Measurements from ENCODE around the gene FAIM2. TPM values are rescaled to one million over a fixed set of nuclear protein-coding genes. Genes with fewer than 3 reads are reported as not detected.

FAIM2 gene
- total and polyA plus RNA-seq, 10 of the 15 experiments (the other 5 are each of a cell fraction or from before 2014, with no cell fraction given), result not detected

GRCh38 chr12:49873361-49873934 is 30.3 kb downstream of the FAIM2 start (continued):
- TF ChIP-seq, protein P1, sequence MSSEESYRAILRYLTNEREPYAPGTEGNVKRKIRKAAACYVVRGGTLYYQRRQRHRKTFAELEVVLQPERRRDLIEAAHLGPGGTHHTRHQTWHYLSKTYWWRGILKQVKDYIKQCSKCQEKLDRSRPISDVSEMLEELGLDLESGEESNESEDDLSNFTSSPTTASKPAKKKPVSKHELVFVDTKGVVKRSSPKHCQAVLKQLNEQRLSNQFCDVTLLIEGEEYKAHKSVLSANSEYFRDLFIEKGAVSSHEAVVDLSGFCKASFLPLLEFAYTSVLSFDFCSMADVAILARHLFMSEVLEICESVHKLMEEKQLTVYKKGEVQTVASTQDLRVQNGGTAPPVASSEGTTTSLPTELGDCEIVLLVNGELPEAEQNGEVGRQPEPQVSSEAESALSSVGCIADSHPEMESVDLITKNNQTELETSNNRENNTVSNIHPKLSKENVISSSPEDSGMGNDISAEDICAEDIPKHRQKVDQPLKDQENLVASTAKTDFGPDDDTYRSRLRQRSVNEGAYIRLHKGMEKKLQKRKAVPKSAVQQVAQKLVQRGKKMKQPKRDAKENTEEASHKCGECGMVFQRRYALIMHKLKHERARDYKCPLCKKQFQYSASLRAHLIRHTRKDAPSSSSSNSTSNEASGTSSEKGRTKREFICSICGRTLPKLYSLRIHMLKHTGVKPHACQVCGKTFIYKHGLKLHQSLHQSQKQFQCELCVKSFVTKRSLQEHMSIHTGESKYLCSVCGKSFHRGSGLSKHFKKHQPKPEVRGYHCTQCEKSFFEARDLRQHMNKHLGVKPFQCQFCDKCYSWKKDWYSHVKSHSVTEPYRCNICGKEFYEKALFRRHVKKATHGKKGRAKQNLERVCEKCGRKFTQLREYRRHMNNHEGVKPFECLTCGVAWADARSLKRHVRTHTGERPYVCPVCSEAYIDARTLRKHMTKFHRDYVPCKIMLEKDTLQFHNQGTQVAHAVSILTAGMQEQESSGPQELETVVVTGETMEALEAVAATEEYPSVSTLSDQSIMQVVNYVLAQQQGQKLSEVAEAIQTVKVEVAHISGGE (CRISPR knock-in tag; IDR thresholded peaks at IDR 0.05), result no peak
- TF ChIP-seq RCOR1 (conservative IDR thresholded peaks at IDR 0.05; ENCODE audit: low read depth, low read length), result no peak
- no peak for TF ChIP-seq SIX5 (IDR thresholded peaks at IDR 0.05; ENCODE audit: low read depth, low read length, severe bottlenecking)
- no peak for TF ChIP-seq ZNF622 (IDR thresholded peaks at IDR 0.05)
- no peak for TF ChIP-seq YBX1 (IDR thresholded peaks at IDR 0.05)
- TF ChIP-seq ATF7 (IDR thresholded peaks at IDR 0.05; ENCODE audit: low read depth), result no peak
- no peak for TF ChIP-seq E4F1 (IDR thresholded peaks at IDR 0.05; ENCODE audit: borderline replicate concordance, partially characterized antibody)
- TF ChIP-seq PBX3 (IDR thresholded peaks at IDR 0.05; ENCODE audit: insufficient replicate concordance, low read depth, low read length), result no peak
- no peak for TF ChIP-seq SMC3 (IDR thresholded peaks at IDR 0.05; ENCODE audit: borderline replicate concordance, low read length)
- no peak for TF ChIP-seq IRF4 (IDR thresholded peaks at IDR 0.05; ENCODE audit: low read depth, low read length)

Measured in GM12878 (cell line).